ENCODE results near the gene SAMD14. TPM values are rescaled to one million over a fixed set of nuclear protein-coding genes. Genes with fewer than 3 reads are reported as not detected.

The SAMD14 gene
- 0.13 to 0.50 TPM (median 0.37 TPM) in 5 replicates for total RNA-seq (2022; extraction: Qiagen RNA extraction)

GRCh38 chr17:50129728-50130558 is at the start of gene SAMD14:
SAMD14 (minus strand) TSS chr17:50130160; CDS start chr17:50124959, 5,201 bp downstream.

GRCh38 chr17:50165867-50166517 is 36.0 kb upstream of the SAMD14 start, which contains the start of gene SGCA:
SGCA (plus strand) TSS chr17:50166005; CDS start chr17:50166041, 36 bp downstream.

DNA sequence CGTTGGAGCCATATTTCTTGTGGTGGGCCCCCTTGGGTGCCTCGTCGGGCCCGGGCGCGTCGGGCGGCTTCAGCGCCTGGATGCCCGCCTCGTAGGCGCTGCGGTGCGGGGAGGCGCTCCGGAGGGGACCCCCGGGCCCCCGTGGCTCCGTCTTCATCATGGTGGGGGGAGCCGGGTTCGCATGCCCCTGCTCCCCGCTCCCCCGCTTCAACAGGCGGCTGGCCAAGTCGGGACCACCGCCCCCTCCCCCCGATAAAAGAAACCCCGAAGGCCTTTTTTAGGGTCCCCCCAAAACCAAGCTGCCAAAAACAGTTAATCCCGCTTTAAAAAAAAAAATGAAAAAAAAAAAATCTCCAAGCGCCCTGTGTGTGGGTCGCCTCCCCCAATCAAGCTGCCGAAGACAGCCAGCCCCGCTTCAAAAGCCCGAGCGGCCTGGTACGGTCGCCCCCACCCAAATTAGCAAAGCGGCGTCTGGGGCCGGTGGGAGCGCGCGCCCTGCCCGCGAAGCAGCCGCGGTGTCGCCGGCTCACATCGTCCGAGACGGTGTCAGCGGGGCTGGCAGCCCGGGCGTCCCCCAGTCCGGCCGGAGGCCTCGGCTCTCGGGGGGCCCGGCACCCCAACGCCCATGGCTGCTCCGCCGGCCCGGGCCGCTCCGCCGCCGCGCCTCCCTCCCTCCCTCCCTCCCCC is 20.5 kb upstream of the SAMD14 start, which contains the start of gene PPP1R9B:
Gene PPP1R9B, minus strand, starts transcription at position 324 of the 687 bp plus-strand sequence. Its CDS starts 164 bp downstream, at position 160.

DNA sequence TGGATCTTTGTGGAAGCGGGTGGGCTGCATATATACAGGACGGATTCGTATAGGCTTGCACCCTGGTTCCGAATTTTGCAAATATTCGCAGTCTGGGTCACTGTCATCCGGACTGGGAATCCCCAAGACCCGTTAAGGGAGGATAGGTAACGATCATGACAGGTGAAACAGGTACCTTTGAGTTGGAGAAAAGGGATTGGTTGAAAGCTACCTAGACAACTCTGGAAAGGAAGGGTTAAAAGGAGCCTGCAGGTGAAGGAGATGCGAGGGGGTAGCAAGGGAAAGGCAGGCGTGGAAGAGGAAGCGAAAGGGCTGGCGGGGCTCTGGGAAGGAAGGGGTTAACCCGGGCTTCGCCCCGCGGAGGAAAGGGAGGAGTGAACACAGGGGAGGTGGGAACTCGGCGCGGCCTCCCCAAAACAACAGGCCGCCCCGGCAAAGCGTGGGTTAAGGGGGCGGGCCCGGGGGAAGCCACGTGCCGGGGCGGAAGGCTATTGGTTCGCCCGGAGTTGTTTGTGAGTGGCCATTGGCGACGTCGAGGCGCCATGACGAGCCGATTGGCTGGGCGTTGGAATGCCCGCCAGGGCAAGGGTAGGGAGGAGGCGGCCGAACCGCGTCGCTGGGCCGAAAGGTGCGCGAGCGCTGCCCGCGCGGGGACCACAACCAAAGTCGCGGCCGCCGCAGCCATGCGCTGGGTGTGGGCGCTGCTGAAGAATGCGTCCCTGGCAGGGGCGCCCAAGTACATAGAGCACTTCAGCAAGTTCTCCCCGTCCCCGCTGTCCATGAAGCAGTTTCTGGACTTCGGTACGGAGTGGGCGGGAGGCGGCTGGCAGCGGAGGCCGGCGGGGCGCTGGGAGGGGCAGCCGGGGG is 35.0 kb downstream of the SAMD14 start, which contains the start of gene PDK2:
Gene PDK2, plus strand, starts transcription at position 599 of the 867 bp plus-strand sequence. Its CDS starts 85 bp downstream, at position 684.

Other genes with a start within 250 kb of the SAMD14 start
- gene DLX4, start 161.0 kb downstream of the SAMD14 start, total RNA-seq (2022; extraction: Qiagen RNA extraction): 2.1 to 3.3 TPM (median 2.9 TPM) in 5 replicates
- gene DLX3, start 134.9 kb downstream of the SAMD14 start, total RNA-seq (2022; extraction: Qiagen RNA extraction): 0.07 to 0.21 TPM (median 0.10 TPM) in 4 of 5 replicates, not detected in the other
- gene ITGA3, start 74.0 kb downstream of the SAMD14 start, total RNA-seq (2022; extraction: Qiagen RNA extraction): 379 to 446 TPM (median 427 TPM) in 5 replicates
- 15.7 to 20.0 TPM (median 17.0 TPM) in 5 replicates for gene PDK2, start 34.8 kb downstream of the SAMD14 start, total RNA-seq (2022; extraction: Qiagen RNA extraction)
- gene PPP1R9B, start 20.5 kb upstream of the SAMD14 start, total RNA-seq (2022; extraction: Qiagen RNA extraction): 38.9 to 52.2 TPM (median 51.3 TPM) in 5 replicates
- 0.60 to 2.7 TPM (median 1.6 TPM) in 5 replicates for gene SGCA, start 35.8 kb upstream of the SAMD14 start, total RNA-seq (2022; extraction: Qiagen RNA extraction)
- 4.4 to 11.5 TPM (median 8.0 TPM) in 5 replicates for gene COL1A1, start 71.5 kb upstream of the SAMD14 start, total RNA-seq (2022; extraction: Qiagen RNA extraction)
- gene TMEM92, start 144.3 kb upstream of the SAMD14 start, total RNA-seq (2022; extraction: Qiagen RNA extraction): 16.2 to 21.1 TPM (median 18.5 TPM) in 5 replicates
- gene XYLT2, start 216.0 kb upstream of the SAMD14 start, total RNA-seq (2022; extraction: Qiagen RNA extraction): 17.7 to 24.3 TPM (median 20.9 TPM) in 5 replicates
- gene MRPL27, start 243.0 kb upstream of the SAMD14 start, total RNA-seq (2022; extraction: Qiagen RNA extraction): 132 to 166 TPM (median 145 TPM) in 5 replicates
- gene EME1, start 243.1 kb upstream of the SAMD14 start, total RNA-seq (2022; extraction: Qiagen RNA extraction): 14.5 to 16.8 TPM (median 14.9 TPM) in 5 replicates

Data from A549 treated with Mapracorat at 1 μM for 4 hours (cell line).